Measurements from ENCODE around the gene EMC9. TPM values are rescaled to one million over a fixed set of nuclear protein-coding genes. Genes with fewer than 3 reads are reported as not detected.

Gene EMC9
- total and polyA plus RNA-seq, 9 donors: 5.1 to 30.7 (median 17.3) TPM

DNA sequence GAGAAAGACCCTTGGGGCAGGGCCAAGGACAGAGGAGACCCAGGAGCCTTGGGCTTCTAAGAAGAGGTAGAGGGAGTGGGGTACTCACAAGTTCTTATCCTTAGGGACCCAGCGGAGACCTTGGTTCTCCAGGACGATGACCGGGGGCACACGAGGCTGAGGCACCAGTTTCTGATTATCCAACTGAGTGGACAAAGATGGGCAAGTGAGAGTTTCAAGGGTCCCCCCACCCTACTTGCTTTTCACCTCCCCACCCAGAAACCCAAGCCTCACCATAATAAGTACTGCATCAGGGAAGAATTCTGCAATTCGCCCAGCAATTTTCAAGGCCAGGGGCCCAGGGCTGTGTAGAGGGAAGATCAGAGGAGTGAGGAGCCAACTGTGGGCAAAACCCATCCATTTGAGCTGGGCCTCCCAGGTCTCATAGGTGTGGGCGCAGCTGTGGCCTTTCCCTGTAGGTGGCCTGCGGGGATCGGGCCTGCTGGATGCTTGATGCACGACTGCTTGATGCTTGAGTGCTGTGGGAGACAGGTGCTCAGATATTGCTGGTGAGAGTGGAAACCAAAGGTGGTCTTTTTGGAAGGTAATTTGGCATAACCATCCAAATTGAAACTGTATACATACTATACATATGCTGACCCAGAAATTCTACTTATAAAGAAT is 2.0 kb downstream of the EMC9 start:
- Histone ChIP-seq H3K4me1 (ENCODE audit: insufficient read depth) (peaks cover 11% of the 10 kb centered on the region), H3K36me3 (no peaks in the 10 kb centered on the region), H3K27ac (no peak overlapping the region), H3K9me3 (no peaks in the 10 kb centered on the region), H3K27me3 (no peaks in the 10 kb centered on the region), H3K4me3 (no peak overlapping the region)
- 80 to 87% (median 81%) methylated on average over 9 of the region's 9 CpGs for WGBS, 3 donors
- TF ChIP-seq POLR2A (IDR thresholded peaks at IDR 0.05) (no peak), EP300 (IDR thresholded peaks at IDR 0.05) (no peak)
- TF ChIP-seq, protein P1, sequence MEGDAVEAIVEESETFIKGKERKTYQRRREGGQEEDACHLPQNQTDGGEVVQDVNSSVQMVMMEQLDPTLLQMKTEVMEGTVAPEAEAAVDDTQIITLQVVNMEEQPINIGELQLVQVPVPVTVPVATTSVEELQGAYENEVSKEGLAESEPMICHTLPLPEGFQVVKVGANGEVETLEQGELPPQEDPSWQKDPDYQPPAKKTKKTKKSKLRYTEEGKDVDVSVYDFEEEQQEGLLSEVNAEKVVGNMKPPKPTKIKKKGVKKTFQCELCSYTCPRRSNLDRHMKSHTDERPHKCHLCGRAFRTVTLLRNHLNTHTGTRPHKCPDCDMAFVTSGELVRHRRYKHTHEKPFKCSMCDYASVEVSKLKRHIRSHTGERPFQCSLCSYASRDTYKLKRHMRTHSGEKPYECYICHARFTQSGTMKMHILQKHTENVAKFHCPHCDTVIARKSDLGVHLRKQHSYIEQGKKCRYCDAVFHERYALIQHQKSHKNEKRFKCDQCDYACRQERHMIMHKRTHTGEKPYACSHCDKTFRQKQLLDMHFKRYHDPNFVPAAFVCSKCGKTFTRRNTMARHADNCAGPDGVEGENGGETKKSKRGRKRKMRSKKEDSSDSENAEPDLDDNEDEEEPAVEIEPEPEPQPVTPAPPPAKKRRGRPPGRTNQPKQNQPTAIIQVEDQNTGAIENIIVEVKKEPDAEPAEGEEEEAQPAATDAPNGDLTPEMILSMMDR (IDR thresholded peaks at IDR 0.05): no peak
- intact Hi-C loops (cut with DNase I): no loop called here
- no peak for DNase-seq

DNA sequence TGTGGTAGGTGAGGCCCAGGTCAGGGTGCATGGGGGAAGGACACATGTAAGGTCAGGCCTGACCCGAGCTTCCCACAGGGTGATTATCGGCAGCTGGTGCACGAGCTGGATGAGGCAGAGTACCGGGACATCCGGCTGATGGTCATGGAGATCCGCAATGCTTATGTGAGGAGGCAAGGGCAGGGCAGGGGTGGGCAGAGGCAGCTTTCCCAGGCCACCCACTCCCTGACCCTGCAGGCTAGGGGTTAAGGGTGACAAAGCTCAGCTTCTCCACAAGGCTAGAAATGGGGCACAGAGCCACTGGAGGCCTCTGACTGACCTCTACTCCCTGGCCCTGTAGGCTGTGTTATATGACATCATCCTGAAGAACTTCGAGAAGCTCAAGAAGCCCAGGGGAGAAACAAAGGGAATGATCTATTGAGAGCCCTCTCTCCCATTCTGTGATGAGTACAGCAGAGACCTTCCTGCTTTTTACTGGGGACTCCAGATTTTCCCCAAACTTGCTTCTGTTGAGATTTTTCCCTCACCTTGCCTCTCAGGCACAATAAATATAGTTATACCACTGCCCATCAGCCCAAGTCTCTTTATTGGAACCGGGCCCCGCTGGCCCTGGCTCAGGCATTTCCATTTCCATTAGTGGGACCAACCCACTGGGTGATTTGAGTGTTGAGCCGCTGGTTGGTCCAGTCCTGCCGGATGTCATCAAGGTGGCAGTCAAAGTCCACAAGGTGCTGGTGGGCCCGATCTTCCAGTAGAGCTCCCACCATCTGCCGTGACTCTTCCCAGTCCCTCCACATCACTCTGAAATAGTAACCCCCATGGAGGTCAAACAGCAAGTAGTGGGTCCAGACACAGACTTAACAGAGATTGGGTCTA is 2.8 kb downstream of the EMC9 start:
- Histone ChIP-seq H3K4me1 (ENCODE audit: insufficient read depth) (peaks cover 11% of the 10 kb centered on the region), H3K36me3 (no peaks in the 10 kb centered on the region), H3K4me3 (no peak overlapping the region), H3K9me3 (no peaks in the 10 kb centered on the region), H3K27ac (no peak overlapping the region), H3K27me3 (no peaks in the 10 kb centered on the region)
- intact Hi-C loops (cut with DNase I): no loop called here
- WGBS, 3 donors: 72 to 78% (median 72%) methylated on average over 13 of the region's 13 CpGs
- no peak for DNase-seq
- TF ChIP-seq, protein P1 (IDR thresholded peaks at IDR 0.05): no peak
- TF ChIP-seq EP300 (IDR thresholded peaks at IDR 0.05) (no peak), POLR2A (IDR thresholded peaks at IDR 0.05) (no peak)

DNA sequence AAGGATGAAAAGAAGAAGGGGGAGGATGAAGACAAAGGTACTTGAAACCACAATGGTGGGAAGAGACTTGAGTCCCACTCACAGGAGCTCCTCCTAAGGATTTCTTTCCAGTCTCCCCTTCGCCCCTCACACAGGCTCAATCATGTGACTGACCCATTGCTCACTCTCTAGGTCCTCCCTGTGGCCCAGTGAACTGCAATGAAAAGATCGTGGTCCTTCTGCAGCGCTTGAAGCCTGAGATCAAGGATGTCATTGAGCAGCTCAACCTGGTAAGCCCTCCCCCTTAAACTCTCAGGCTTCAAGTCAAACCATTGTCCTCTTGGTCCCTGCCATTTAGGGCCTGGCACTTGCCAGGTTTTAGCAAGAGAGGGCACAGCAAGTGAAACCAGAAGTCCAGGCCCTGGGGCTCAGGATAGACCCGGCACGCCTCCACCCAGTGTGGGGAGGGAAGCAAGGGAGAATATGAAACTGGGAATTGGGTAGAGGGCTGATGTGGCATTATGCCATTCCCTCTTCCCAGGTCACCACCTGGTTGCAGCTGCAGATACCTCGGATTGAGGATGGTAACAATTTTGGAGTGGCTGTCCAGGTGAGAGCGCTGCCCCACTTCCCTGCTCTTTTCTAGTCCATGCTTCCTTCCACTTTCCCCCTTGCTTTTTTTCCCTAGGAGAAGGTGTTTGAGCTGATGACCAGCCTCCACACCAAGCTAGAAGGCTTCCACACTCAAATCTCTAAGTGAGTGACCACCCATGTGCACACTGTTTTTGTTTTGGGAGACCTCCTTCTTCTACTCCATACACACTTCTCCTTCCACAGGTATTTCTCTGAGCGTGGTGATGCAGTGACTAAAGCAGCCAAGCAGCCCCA is 3.6 kb downstream of the EMC9 start:
- H3K4me1 ChIP-seq (ENCODE audit: insufficient read depth): peaks cover 11% of the 10 kb centered on the region
- WGBS, 3 donors: 80 to 84% (median 82%) methylated on average over 8 of the region's 8 CpGs
- no peaks in the 10 kb centered on the region for H3K36me3 ChIP-seq
- TF ChIP-seq, protein P1 (IDR thresholded peaks at IDR 0.05): no peak
- no peak for TF ChIP-seq EP300 (IDR thresholded peaks at IDR 0.05)
- no peak for TF ChIP-seq POLR2A (IDR thresholded peaks at IDR 0.05)
- H3K4me3 ChIP-seq: no peak overlapping the region
- H3K9me3 ChIP-seq: no peaks in the 10 kb centered on the region
- H3K27ac ChIP-seq: peak overlapping the region in 1 of 2 donors; percentile 88
- H3K27me3 ChIP-seq: no peaks in the 10 kb centered on the region
- intact Hi-C loops (cut with DNase I): no loop called here
- no peak for DNase-seq
